Stimulated activated CD8-positive, alpha-beta memory T cell treated with anti-CD3 and anti-CD28 coated beads, Interleukin-15, amount 100 ng/mL, for 4 hours (primary cell): ENCODE results near the gene SNX3.

ENCODE experiments used
- DNase-seq, 2 donors: peaks; one replicate each; pipeline ENCODE4 v3.0.0-alpha.2; 2020; ENCODE audit warnings: low read depth in 2 of 2

The SNX3 gene

DNA sequence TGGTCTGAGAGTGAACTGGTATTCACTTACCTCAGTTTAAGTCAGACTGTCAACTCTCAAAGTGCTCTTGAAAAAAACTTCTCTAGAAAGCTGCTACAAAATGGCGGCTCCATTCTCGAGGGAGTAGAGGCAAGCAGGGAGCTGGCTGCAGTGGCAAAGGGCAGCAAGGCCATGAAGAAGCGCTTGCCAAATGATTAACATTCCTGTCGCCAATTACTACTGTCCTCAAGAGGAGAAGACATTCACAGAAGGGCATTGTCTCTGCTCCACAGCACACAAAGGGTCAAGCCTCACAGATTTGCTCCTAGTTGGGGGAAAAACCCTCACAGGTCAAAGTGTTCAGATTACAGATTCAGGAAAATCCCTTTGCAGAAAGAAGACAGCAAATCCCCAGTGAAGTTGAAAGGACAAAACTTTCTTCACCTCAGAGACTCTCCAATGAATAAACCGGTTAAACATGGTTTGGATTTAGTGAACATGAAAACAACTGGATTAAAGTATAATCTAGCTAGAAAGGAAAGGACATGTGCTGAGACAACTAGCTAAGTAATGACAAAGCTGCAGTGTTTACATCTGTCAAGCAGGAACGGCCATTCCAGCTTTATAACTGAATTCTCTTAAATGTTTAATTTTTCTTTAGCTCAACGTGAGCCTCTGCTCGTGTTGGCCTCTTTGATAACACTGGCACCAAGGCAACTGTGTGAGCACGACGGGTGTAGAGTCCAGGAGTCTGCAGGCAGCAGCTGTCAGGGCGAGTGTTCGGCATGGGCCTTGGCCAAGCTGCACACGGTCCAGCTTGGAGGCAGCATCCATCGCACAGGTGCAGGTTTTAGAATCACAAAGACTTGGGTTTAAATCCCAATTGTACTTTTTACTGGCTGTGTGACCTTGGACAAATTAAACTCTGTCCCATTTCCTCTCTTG, 57.4 kb downstream of the SNX3 start:
- DNase-seq, result no peak

DNA sequence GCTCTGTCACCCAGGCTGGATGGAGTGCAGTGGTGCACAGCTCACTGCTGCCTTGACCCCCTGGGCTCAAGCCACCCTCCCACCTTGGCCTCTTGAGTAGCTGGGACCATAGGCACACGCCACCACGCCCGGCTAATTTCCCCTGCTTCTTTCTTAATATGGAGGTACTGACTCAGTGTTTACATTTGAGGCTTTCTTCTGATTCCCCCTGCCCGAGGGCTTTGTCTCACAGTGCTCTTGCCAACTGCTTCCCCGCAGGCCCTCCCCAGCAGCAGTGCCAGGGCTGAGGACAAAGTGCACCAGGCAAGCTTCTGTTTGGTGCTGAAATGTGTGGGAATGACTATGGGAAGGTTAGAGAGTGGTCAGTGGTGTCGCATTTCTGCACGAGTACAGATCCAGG, 60.2 kb downstream of the SNX3 start:
- no peak for DNase-seq

DNA sequence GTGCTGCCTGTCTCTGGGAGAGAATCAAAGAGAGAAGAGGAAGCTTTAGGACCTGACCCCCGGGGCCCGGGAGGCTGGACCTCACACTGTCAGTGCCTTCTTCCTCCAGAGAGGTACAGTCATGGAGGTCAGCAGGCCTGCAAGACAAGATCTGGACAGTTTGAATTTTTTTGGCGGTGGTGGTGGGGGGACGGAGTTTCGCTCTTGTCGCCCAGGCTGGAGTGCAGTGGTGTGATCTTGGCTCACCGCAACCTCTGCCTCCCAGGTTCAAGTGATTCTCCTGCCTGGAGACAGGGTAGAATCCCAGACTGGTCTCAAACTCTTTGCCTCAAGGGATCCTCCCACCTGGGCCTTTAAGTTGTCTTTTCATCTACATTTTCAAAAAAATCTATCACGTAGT, 60.7 kb downstream of the SNX3 start:
- no peak for DNase-seq

DNA sequence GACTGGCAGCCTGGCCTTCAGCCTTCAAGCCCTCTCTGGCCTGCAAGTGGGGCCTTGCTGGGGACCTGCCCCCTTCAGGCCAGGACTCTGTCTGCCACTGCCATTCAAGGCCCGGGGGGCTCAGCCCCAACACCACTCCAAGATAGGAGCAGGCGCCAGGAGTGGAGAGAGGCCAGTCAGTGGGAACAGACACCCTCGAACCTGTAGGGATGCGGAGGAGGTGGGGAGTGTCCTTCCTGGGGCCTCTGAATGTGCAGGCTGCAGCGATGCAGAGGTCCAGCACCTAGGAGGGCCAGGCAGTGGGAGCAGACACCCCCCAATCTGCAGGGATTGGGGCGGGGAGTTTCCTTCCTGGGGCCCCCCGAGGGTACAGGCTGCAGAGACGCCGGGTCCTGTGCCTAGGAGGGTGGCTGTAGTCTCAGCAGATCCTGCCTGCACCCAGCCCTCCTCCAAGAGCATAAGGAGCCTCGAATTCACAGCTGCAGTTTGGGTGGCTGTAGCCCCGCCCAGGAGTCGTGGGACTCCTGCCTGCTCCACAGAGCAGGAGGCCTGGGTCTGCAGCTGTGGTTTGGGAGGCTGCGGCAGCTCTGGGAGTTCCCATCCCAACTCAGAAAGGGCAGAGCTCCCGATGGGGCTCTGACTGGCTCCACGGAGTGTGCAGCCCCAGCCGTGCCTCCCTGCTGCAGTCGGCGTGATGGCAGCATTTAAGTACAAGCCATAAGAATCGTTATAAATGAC, 61.9 kb downstream of the SNX3 start:
- DNase-seq, result no peak

DNA sequence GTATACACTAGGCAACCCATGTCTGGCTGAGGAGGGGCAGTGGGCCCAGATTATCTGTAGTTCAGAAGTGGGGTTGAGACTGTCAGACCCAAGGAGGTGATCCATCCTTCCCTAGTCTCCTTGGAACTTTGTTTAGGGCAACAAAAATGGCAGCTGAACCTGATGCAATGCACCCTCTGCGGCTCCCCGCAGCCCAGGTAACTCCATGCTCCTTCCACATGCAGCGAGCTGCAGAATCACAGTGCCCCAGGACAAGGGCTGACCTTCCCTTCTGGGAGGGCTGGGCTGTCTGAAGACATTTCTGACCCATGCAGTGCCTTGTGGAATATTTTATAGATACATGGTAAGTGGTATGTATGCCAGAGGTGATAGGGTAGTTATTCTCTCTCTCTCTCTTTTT, 65.6 kb downstream of the SNX3 start:
- no peak for DNase-seq

DNA sequence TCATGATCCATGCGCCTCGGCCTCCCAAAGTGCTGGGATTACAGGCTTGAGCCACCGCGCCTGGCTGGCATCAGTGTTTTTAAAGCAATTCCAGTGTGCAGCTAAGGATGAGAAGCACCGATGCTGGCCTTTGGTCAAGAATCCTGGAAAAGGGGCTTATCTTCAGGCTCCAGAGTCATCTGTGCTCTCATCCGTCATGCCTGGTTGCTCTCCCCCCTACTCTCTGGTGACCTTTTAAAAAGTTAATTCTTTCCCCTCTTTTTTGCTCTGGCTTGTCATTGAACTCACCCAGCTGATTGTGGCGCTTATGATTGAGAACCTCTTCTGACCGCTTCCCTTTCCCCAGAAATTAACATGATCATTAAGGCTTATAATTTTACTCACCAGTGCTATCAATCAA, 66.3 kb downstream of the SNX3 start:
- no peak for DNase-seq

DNA sequence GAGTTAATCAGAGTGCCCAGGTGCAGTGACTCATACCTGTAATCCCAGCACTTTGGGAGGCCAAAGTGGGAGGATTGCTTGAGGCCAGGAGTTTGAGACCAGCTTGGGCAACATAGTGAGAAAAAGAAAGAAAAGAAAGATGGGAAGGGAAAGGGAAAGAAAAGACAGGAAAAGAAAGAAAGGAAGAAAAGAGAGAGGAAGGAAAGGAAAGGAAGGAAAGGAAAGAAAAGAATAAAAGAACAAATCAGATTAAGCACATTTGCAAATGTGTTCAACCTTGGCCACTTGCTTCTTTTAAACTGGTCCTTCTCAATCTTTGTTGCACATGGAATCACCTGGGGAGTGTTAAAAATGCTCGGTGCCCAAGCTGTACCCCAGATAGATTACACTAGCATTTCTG, 67.0 kb downstream of the SNX3 start:
- DNase-seq, result no peak

DNA sequence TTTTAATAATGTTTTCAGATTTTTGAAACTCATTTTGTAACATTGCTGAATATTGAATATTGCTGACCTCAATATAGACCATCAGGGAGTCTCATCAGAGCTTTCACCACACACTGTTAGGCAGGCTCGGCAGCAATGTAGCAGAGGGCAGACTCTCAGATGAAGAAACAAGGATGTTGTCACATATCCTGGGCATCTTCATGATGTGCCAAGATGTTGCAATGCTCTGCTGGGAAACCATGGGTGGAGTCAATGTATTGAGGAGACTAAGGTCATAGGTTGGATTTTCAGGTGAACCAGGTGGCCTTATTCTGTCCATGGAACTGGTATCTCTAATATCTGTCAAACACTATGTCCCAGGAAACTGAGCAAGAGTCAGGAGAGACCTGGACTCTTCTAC, 67.7 kb downstream of the SNX3 start:
- DNase-seq, result no peak

DNA sequence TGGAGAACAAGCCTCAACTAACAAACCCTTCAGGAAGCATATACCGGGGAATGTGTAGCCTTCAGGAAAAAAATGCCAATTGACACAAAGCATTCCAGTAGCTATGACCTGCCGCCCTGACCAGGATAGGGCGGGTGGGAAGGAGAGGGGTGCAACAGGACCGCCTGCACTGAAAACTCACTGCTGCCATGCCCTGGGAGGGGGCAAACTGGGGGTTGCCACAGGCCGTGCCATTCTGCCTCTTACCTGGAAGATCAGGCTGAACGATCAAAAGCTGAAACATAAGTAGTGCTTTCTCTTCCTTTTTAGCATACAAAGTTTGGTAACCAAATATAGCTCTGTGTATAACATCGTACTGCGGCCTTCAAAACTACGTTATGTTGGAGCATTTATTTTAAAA, 73.3 kb downstream of the SNX3 start:
- no peak for DNase-seq

DNA sequence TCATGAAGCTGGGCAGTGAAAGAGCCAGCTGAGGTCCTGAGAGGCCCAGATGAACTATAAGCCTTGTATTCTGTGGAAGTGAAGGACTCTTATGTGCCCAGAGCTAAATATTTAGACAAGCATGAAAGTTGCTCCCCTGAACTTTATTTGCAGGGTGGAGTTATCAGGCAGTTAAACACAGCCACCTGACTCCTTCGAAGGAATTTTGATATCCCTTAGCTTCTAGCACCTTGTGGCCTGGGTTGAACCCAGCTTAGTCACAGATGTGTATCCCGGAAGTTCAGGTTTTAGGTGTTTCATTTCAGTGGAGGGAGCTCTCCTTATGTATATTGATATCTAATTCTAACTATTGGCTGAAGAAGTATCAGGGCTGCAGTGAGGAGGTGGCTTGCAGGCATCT, 74.6 kb downstream of the SNX3 start:
- no peak for DNase-seq

DNA sequence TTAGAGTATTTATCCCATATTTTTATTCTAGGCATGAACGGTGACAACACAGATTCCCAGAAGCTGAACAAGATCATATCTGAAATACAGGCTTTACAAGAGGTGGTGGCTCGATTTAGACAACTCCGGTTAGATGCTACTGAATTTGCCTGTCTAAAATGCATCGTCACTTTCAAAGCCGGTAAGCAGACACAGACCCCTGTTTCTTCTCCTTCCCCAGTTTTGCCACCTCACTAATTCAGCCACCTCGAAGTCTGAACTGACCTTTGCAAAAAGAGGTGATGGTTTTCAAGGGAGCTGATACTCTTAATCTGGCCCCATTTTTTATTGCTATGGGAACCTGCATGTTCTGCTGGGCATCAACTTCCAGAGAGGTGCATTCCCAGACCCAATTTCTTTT, 80.1 kb downstream of the SNX3 start:
- no peak for DNase-seq

DNA sequence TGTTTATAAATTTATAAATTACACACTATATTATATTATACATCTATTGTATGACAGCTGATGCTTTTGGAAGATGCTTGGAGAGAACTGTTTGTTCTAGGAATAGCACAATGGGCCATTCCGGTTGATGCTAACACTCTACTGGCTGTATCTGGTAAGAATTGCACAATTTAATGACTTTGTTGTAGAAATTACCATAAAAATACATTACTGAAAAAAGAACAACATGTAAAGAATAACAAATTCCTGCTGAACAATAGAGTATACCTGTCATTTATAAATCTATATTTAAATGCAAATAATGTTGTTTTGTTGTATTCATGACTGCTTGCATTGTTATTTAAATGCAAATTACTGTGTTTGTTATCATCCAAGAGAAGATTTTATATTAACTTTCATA, 80.6 kb downstream of the SNX3 start:
- no peak for DNase-seq

DNA sequence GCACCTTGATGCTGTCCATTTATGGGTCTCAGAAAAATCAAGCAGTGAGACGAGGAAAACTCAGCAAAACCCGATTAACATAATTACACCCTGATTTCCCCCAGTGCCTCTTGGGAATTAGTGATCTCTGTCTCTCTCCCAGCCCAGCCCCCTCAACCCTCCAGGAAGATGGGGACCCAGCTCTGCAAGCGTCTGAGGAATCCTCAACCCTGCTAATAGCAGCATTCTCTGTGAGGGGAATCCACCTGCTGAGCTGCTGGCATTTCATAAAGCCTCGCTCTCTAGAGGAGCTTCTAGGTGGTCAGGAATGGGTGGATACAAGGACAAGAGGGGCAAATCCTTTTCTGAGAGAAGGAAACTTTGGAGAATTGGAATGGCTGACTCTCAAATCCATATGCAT, 81.1 kb downstream of the SNX3 start:
- no peak for DNase-seq

DNA sequence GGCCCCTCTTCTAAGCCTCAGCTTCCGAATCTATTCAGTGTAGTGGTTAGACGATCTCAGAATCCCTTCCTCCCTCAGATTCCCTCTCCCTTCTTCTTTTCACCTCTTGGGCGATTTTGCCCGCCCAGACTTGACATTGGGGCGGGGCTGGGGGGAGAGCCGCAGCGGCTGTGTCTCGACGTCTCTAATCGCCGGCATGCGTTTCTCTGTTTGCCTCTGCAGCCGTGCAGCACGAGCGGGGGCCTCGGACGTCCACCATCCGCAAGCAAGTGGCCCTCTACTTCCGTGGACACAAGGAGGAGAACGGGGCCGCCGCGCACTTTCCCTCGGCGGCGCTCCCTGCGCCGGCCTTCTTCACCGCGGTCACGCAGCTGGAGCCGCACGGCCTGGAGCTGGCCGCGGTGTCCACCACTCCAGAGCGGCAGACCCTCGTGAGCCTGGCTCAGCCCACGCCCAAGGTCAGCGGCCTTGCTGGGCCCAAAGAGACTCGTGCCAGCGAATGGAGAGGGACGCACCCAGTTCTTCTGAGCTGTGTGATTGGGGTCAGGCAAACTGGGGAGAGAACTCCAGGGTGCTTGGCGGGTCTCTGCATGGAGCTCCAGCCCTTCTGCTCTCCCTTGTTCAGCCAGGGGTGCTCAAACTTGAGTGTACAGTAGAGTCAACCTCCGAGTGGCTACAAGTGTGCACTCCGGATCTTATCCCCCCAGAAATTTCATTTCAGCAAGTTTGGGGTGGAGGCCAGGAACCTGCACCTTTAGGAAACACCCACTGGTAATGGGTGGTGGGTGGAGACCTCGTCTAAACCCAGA, 84.4 kb downstream of the SNX3 start:
- DNase-seq, result no peak

DNA sequence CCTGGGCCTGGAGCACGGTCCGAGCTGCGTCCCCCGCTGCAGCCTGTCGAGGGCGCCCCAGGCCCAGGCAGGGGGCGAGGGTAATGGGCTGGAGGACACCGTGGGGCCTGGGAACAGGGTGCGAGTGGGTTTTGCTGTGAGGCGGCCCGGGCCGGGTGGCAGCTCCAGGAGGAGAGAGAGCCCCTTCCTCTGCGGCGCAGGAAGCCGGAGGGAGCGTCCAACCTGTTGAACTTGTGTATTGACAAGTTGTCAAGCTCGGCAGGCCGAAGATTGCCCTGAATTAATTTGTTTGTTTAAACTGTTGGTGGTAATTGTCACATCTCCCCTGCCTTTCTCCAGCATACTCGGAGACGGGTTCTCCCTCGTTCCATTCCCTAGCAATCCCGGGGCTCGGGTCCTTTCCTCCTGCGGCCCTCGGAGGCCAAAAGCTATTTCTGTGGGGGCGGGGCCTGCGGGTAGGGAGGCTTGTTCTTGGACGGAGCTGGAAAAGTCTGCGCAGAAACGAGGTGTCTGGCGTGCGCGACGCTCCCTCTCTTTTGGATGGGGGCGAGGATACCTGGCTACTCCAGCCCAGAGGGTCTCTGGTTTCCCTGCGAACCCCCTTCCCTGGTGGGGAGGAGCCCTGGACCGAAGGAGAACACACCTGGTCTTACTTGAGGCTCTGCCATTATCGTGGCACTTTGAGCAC, 85.1 kb downstream of the SNX3 start:
- no peak for DNase-seq

DNA sequence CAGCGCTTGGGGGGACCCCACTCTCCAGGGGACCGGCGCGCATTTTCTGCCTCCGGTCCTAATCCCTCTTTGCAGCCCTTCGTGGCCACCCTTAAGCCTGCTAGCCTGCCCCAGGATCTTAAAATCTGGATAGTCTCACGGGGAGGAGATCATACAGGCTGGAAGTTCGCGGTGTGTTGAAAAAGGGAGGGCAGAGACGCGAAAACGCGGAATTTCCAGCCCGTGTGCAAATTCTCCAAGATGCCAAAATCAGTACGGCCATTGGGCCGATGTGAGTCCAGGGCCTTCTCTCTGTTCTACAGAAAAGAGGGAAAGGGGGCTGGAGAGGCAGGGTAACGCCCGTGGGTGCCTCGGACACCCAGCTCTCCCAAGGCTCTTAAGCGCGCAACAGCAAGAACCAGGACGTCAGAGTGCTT, 85.7 kb downstream of the SNX3 start:
- DNase-seq, result no peak

DNA sequence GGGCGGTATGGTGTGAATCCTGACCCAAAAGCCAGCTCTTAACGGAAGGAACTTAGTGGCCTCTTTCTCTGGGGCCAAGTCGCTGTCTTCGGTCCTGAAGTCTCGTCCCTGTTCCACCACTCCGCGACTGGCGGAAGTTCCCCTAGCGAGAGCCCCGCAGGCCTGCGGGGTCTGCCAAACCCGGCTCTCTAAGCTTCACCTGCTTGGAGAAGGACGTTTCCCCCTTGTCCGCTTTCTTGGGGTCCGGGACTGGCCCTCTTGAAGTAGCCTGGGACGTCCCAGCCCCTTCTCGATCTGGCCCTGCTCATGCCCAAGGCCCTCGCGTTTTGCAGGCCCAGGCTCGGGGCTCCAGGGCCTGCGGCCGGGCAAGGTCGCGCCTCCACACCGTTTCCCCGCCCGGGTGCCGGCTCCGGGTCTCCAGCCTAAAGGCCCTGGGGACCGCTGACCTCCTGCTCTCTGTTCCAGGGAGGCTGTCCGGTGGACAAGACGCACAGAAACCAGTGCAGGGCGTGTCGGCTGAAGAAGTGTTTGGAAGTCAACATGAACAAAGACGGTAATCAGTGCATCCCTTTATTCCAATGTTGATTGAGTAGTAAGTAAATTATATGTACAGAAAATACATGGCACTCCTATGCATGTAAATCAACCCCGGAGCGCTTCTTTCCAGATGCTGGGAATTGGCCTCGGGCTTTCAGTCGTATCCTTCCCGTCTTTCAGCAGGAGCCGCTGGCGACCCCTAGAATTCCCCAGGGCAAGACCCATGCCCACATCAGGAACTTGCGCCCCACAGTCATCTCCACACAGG, 86.3 kb downstream of the SNX3 start:
- DNase-seq, result no peak

DNA sequence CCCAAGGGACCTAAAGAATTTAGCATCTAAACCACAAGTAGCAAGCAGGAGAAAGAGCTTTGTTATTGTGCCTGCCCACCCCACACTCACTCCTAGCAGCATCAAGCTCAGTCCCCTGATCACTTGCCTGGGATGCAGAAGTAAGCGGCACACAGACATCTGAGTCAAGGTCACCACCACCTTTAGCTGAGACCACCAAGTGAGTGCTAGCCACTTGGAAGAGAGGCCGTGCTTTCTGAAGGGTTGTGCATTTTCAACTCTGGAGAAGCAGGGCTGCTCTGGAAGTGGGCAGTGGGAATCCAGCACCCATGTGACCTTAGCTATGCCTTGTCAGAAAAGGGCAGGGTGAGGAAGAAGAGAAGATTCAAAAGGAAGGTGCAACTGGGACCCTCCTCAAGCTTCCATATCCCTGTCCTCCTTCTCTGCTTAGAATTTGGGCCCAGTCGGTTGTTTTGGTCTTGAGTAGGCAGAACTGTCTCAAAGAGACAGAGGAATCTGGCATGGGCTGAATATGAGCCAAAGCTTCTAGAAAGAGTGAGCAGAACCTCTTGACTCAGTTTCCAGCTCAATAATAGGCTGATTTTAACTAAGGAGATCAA, 88.8 kb downstream of the SNX3 start:
- DNase-seq, result no peak

DNA sequence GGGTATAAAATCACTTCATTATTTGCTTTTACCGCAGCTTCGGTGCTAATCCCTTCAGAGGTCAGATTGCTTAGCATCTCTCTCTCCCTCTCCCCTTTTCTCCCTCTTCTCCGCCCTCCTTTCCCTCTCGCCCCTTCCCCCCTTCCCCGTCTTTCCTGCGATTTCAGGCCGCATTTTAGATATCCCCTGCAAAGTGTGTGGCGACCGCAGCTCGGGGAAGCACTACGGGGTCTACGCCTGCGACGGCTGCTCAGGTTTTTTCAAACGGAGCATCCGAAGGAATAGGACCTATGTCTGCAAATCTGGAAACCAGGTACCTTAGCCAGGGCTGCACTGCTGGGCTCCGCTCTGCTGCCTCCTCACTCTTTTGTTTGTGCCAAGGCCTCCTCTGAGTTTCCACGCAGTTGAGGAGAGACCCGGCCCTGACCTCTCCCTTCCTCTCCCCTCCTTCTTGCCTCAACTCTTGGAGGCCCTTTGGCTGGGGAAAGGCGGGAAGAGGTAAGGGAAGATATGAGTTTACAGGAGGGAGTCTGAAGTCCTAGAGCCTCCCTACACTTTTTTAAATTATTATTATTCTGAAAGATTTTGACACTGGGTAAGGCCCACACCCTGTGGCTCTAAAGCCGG, 89.4 kb downstream of the SNX3 start:
- no peak for DNase-seq
